Large intestine (tissue), 3 donors: ENCODE results near the gene NFATC3. TPM values are rescaled to one million over a fixed set of nuclear protein-coding genes. Genes with fewer than 3 reads are reported as not detected.
"Not testable (repeated sequence)": the region's sequence is repeated elsewhere in the genome, so short reads cannot be mapped to it uniquely, and the experiment has no call there.

Experiments
- DNase-seq, 2 donors: peaks; one replicate each; pipeline versions ENCODE4 v3.0.0 to v3.0.0-alpha.2; 2013
- H3K27ac ChIP-seq: one replicate; pipeline ENCODE4 v1.5.1; 2013; ENCODE audit warnings: low read length
- H3K27me3 ChIP-seq: 2 replicates; pipeline ENCODE4 v1.6.1; 2013; ENCODE audit warnings: low read length; ENCODE audit not compliant: control insufficient read depth, insufficient read depth
- H3K36me3 ChIP-seq: 2 replicates; pipeline ENCODE4 v1.6.1; 2013; ENCODE audit warnings: low read length; ENCODE audit not compliant: control insufficient read depth, insufficient read depth
- H3K4me1 ChIP-seq: one replicate; pipeline ENCODE4 v1.6.1; 2013; ENCODE audit warnings: low read length; ENCODE audit not compliant: control insufficient read depth, insufficient read depth
- H3K4me3 ChIP-seq: one replicate; pipeline ENCODE4 v1.5.1; 2013; ENCODE audit warnings: low read length
- H3K9me3 ChIP-seq: one replicate; pipeline ENCODE4 v1.6.1; 2013; ENCODE audit warnings: mild to moderate bottlenecking, low read depth, low read length, moderate library complexity; ENCODE audit not compliant: control insufficient read depth
- WGBS: methylation state at CpG from one replicate; pipeline ENCODE4 v1.1.5; 2013; ENCODE audit warnings: low lambda C conversion rate; ENCODE audit not compliant: insufficient coverage; 5-methylcytosine and 5-hydroxymethylcytosine counted together
- polyA plus RNA-seq: library from polyadenylated mRNA; unstranded; fragments of 120-200 nt; gene quantifications from one replicate; pipeline ENCODE4 v1.2.1, GENCODE V29; 2013

The NFATC3 gene
- polyA plus RNA-seq, 1 donor = 22.0 TPM

GRCh38 chr16:68100488-68100887, 15.3 kb downstream of the NFATC3 start:
- Histone ChIP-seq H3K4me3 (no peak overlapping the region), H3K36me3 (no peaks in the 10 kb centered on the region), H3K9me3 (peaks cover 7% of the 10 kb centered on the region), H3K27ac (no peak overlapping the region), H3K27me3 (no peaks in the 10 kb centered on the region), H3K4me1 (no peaks in the 10 kb centered on the region)
- DNase-seq = no peak
- 100% methylated on average over 3 of the region's 4 CpGs for WGBS

DNA sequence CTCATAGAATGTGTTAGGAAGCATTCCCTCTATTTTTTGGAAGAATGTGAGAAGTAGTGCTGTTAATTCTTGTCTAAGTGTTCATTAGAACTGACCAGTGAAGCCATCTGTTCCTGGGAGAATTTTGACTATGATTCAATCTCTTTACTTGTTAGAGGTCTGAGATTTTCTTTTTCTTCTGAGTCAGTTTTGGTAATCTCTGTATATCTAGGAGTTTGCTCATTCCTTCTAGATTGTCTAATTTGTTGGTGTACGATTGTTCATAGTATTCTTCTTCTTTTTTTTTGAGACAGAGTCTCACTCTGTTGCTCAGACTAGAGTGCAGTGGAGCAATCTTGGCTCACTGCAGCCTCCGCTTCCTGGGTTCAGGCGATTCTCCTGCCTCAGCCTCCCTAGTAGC, 20.4 kb downstream of the NFATC3 start:
- no CpG with 5 or more reads among the region's 3 CpGs for WGBS
- no peaks in the 10 kb centered on the region for H3K4me1 ChIP-seq
- H3K27ac ChIP-seq = no peak overlapping the region
- H3K27me3 ChIP-seq = no peaks in the 10 kb centered on the region
- no peak overlapping the region for H3K4me3 ChIP-seq
- no peaks in the 10 kb centered on the region for H3K36me3 ChIP-seq
- H3K9me3 ChIP-seq = peaks cover 14% of the 10 kb centered on the region
- no peak for DNase-seq

DNA sequence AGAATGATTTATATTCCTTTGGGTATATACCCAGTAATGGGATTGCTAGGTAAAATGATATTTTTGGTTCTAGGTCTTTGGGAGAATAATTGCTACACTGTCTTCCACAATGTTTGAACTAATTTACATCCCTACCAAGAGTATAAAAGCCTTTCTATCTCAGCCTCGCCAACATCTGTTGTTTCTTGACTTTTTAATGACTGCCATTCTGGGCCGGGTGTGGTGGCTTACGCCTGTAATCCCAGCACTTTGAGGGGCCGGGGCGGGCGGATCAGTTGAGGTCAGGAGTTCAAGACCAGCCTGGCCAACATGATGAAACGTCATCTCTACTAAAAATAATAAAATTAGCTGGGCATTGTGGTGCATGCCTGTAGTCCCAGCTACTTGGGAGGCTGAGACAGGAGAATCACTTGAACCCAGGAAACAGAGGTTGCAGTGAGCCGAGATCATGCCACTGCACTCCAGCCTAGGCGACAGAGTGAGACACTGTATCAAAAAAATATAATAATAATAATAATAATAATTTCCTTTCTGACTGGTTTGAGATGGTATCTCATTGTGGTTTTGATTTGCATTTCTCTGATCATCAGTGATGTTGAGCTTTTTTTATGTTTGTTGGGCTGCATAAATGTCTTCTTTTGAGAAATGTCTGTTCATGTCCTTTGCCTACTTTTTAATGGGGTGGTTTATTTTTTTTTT, 22.2 kb downstream of the NFATC3 start:
- not testable (repeated sequence) for DNase-seq, H3K4me1 ChIP-seq, H3K27me3 ChIP-seq, H3K27ac ChIP-seq, H3K36me3 ChIP-seq, H3K4me3 ChIP-seq
- 100% methylated on average over 1 of the region's 9 CpGs for WGBS
- peaks cover 14% of the 10 kb centered on the region for H3K9me3 ChIP-seq

- not testable (repeated sequence) for H3K4me1 ChIP-seq, DNase-seq, H3K4me3 ChIP-seq, H3K27ac ChIP-seq, H3K27me3 ChIP-seq, H3K36me3 ChIP-seq
- 100% methylated on average over 2 of the region's 5 CpGs for WGBS
- H3K9me3 ChIP-seq = peaks cover 17% of the 10 kb centered on the region
These were observed 24.0 kb downstream of the NFATC3 start for GRCh38 chr16:68109156-68109555.

- H3K36me3 ChIP-seq, H3K4me1 ChIP-seq, H3K27me3 ChIP-seq, DNase-seq, H3K9me3 ChIP-seq, H3K27ac ChIP-seq, H3K4me3 ChIP-seq: not testable (repeated sequence)
- no CpG with 5 or more reads among the region's 2 CpGs for WGBS
These were observed 25.4 kb downstream of the NFATC3 start for GRCh38 chr16:68110611-68111010.

- no peak overlapping the region for H3K27ac ChIP-seq
- H3K4me3 ChIP-seq = no peak overlapping the region
- WGBS = no CpG with 5 or more reads among the region's 2 CpGs
These were observed 26.2 kb downstream of the NFATC3 start for GRCh38 chr16:68111379-68111778.

GRCh38 chr16:68113059-68113761, 28.0 kb downstream of the NFATC3 start:
- WGBS = no CpG with 5 or more reads among the region's 5 CpGs

More at GRCh38 chr16:68111379-68111778, 26.2 kb downstream of the NFATC3 start:
- DNase-seq = no peak
- H3K9me3 ChIP-seq = peaks cover 10% of the 10 kb centered on the region
- no peaks in the 10 kb centered on the region for H3K36me3 ChIP-seq
- H3K4me1 ChIP-seq = no peaks in the 10 kb centered on the region
- H3K27me3 ChIP-seq = no peaks in the 10 kb centered on the region

DNA sequence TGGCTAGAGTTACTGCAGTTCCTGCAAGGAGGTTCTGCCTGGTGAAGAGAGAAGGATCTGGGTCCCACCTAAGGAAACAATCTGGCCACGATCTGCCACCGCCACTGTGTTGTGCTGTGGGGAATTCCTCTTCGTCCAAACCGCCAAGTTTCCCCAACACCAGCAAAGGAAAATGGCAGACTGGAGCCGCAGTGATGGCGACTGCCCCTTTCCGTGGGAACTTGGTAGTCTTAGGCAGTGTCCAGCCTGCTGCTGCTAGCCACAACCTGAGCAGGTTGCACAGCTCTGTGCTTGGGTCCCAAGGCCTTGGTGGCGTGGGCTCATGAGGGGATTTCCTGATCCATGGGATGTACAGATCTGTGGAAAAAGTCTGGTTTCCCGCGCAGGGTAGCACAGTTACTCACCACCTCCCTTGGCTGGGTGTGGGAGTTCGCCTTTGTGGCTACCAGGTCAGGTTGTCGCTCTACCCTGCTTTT, 28.6 kb downstream of the NFATC3 start:
- Histone ChIP-seq H3K27me3 (no peaks in the 10 kb centered on the region), H3K27ac (no peak overlapping the region), H3K36me3 (no peaks in the 10 kb centered on the region), H3K4me1 (no peaks in the 10 kb centered on the region), H3K4me3 (no peak overlapping the region), H3K9me3 (peaks cover 10% of the 10 kb centered on the region)
- no CpG with 5 or more reads among the region's 12 CpGs for WGBS
- DNase-seq = no peak

More at GRCh38 chr16:68113059-68113761, 28.0 kb downstream of the NFATC3 start:
- peaks cover 10% of the 10 kb centered on the region for H3K9me3 ChIP-seq
- H3K27ac ChIP-seq = no peak overlapping the region
- no peaks in the 10 kb centered on the region for H3K27me3 ChIP-seq
- no peaks in the 10 kb centered on the region for H3K36me3 ChIP-seq
- H3K4me1 ChIP-seq = no peaks in the 10 kb centered on the region
- DNase-seq = no peak
- H3K4me3 ChIP-seq = no peak overlapping the region

- not testable (repeated sequence) for H3K27ac ChIP-seq, H3K4me1 ChIP-seq
- WGBS = 94% methylated on average over 2 of the region's 8 CpGs
These were observed 29.8 kb downstream of the NFATC3 start for GRCh38 chr16:68114939-68115338.

DNA sequence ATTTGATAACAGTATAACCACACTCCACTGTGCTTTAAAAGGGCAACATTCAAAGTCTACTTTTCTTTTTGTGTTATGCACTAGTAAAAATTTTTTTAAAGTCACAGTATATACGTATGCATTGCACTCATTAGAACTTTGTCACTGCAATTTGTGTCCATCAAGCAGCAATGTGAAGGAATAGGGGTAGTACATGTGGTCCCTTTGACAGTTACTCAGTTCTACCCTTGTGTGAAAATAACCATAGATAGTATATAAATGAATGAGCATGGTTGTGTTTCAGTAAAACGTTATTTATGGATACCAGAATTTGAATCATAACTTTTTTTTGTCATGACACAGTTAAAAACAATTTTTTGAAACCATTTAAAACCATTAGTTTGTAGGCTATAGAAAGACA, 30.7 kb downstream of the NFATC3 start:
- Histone ChIP-seq H3K27me3 (no peaks in the 10 kb centered on the region), H3K4me3 (no peak overlapping the region), H3K27ac (no peak overlapping the region), H3K9me3 (peaks cover 3% of the 10 kb centered on the region), H3K4me1 (no peaks in the 10 kb centered on the region), H3K36me3 (no peaks in the 10 kb centered on the region)
- DNase-seq = no peak
- WGBS = 86% methylated on average over 1 of the region's 2 CpGs

More at GRCh38 chr16:68114939-68115338, 29.8 kb downstream of the NFATC3 start:
- H3K36me3 ChIP-seq, H3K9me3 ChIP-seq, H3K4me3 ChIP-seq, H3K27me3 ChIP-seq, DNase-seq: not testable (repeated sequence)
